ENCODE data around the gene HS3ST6. TPM values are rescaled to one million over a fixed set of nuclear protein-coding genes. Genes with fewer than 3 reads are reported as not detected.

Gene HS3ST6
- total and polyA plus RNA-seq, 2 of the 13 experiments (the other 11 are each of a cell fraction or from before 2014, with no cell fraction given) = not detected

DNA sequence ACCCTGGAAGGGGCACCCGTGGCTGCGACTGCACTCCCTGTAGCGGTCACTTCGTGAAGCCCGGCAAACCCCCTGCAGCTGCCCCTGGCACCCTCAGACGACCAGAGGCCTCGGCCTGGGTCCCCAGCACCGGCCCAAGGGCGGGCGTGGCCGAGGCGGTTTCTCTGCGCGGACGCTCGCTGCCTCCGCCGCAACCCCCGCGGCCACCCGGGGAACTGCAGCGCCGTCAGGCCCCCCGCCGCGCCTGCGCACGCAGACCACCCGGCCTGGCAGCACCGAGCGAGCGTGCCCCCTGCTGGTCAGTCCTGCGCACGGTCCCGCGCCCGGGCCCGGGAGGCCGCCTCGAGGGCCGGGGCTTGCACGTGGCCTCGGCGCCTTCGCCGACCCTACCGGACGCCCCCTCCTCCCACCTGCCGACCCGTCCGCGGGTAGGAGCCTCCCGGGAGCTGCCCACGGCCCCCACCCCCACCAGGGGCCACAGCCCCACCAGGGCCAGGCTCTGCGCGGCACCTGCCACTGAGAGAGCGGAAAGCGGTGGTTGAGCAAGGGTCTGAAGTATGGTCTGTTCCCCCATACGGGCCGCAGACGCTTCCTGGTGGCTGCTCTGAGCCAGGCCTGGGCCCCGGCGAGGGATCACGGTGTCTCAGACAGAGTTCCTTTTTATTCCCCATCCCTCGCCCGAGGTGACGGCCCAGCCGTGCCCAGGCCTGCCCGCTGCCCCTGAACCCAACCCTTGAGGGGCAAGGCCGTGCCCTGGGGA lies 11.5 kb upstream of the HS3ST6 start (continued):
- TF ChIP-seq, protein P1, sequence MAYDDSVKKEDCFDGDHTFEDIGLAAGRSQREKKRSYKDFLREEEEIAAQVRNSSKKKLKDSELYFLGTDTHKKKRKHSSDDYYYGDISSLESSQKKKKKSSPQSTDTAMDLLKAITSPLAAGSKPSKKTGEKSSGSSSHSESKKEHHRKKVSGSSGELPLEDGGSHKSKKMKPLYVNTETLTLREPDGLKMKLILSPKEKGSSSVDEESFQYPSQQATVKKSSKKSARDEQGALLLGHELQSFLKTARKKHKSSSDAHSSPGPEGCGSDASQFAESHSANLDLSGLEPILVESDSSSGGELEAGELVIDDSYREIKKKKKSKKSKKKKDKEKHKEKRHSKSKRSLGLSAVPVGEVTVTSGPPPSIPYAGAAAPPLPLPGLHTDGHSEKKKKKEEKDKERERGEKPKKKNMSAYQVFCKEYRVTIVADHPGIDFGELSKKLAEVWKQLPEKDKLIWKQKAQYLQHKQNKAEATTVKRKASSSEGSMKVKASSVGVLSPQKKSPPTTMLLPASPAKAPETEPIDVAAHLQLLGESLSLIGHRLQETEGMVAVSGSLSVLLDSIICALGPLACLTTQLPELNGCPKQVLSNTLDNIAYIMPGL (CRISPR knock-in tag; IDR thresholded peaks at IDR 0.05; ENCODE audit: borderline replicate concordance in 1 of 2, low read depth in 1 of 2) = peak; percentile 90 to 94
- TF ChIP-seq, protein P2, sequence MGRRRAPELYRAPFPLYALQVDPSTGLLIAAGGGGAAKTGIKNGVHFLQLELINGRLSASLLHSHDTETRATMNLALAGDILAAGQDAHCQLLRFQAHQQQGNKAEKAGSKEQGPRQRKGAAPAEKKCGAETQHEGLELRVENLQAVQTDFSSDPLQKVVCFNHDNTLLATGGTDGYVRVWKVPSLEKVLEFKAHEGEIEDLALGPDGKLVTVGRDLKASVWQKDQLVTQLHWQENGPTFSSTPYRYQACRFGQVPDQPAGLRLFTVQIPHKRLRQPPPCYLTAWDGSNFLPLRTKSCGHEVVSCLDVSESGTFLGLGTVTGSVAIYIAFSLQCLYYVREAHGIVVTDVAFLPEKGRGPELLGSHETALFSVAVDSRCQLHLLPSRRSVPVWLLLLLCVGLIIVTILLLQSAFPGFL (CRISPR knock-in tag; IDR thresholded peaks at IDR 0.05) = no peak
- TF ChIP-seq ZFP36L1 (CRISPR knock-in tag; IDR thresholded peaks at IDR 0.05) = peak; percentile 77; the same call in 1 of the 2 replicates
- no peak for TF ChIP-seq NAIF1 (CRISPR knock-in tag; IDR thresholded peaks at IDR 0.05; ENCODE audit: borderline replicate concordance)
- TF ChIP-seq KLF13 (CRISPR knock-in tag; IDR thresholded peaks at IDR 0.05) = no peak
- no peak for TF ChIP-seq RBM39 (IDR thresholded peaks at IDR 0.05; ENCODE audit: low read depth, low read length, poor library complexity, severe bottlenecking)
- TF ChIP-seq SMARCC2 (IDR thresholded peaks at IDR 0.05) = no peak
- no peak for TF ChIP-seq ZNF264 (CRISPR knock-in tag; IDR thresholded peaks at IDR 0.05)
- TF ChIP-seq ZBTB21 (CRISPR knock-in tag; IDR thresholded peaks at IDR 0.05) = no peak
- TF ChIP-seq, protein P3, sequence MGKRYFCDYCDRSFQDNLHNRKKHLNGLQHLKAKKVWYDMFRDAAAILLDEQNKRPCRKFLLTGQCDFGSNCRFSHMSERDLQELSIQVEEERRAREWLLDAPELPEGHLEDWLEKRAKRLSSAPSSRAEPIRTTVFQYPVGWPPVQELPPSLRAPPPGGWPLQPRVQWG (CRISPR knock-in tag; IDR thresholded peaks at IDR 0.05; ENCODE audit: borderline replicate concordance, low read depth) = no peak
- no peak for TF ChIP-seq SIN3B (IDR thresholded peaks at IDR 0.05; ENCODE audit: low read length)
- no peak for TF ChIP-seq KDM6A (CRISPR knock-in tag; IDR thresholded peaks at IDR 0.05; ENCODE audit: low read depth)
- TF ChIP-seq SNRNP70 (IDR thresholded peaks at IDR 0.05; ENCODE audit: low read depth, low read length) = no peak
- no peak for TF ChIP-seq ZNF33B (CRISPR knock-in tag; IDR thresholded peaks at IDR 0.05)
- 0 out of 2 replicates have a peak, but pooled peaks have one; percentile 31 for TF ChIP-seq ZNF564 (CRISPR knock-in tag; IDR thresholded peaks at IDR 0.05)
- peak; percentile 73; the same call in 1 of the 2 replicates for TF ChIP-seq ZNF274 (CRISPR knock-in tag; IDR thresholded peaks at IDR 0.05)
- 0 out of 2 replicates have a peak, but pooled peaks have one; percentile 71 for TF ChIP-seq ZMYM4 (CRISPR knock-in tag; IDR thresholded peaks at IDR 0.05)
- peak; percentile 84; the same call in 1 of the 2 replicates for TF ChIP-seq ZNF749 (CRISPR knock-in tag; IDR thresholded peaks at IDR 0.05; ENCODE audit: borderline replicate concordance)
- TF ChIP-seq RARA (CRISPR knock-in tag; IDR thresholded peaks at IDR 0.05) = peak; percentile 43; the same call in 1 of the 2 replicates
- TF ChIP-seq REPIN1 (CRISPR knock-in tag; IDR thresholded peaks at IDR 0.05; ENCODE audit: borderline replicate concordance, low read depth) = peak; percentile 89
- no peak for TF ChIP-seq NFYB (CRISPR knock-in tag; IDR thresholded peaks at IDR 0.05)
- TF ChIP-seq, protein P4, sequence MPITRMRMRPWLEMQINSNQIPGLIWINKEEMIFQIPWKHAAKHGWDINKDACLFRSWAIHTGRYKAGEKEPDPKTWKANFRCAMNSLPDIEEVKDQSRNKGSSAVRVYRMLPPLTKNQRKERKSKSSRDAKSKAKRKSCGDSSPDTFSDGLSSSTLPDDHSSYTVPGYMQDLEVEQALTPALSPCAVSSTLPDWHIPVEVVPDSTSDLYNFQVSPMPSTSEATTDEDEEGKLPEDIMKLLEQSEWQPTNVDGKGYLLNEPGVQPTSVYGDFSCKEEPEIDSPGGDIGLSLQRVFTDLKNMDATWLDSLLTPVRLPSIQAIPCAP (CRISPR knock-in tag; IDR thresholded peaks at IDR 0.05; ENCODE audit: low read depth) = no peak
- TF ChIP-seq MBNL3 (CRISPR knock-in tag; conservative IDR thresholded peaks at IDR 0.05) = no peak
- no peak for TF ChIP-seq IRF2 (CRISPR knock-in tag; IDR thresholded peaks at IDR 0.05)
- TF ChIP-seq KDM5A (IDR thresholded peaks at IDR 0.05; ENCODE audit: borderline replicate concordance, low read length) = no peak
